Muscle layer of duodenum (tissue), 2 donors: ENCODE measurements around the gene ANGPTL5.
"Not testable (repeated sequence)": the region's sequence is repeated elsewhere in the genome, so short reads cannot be mapped to it uniquely, and the experiment has no call there.

Experiments
- H3K27ac ChIP-seq: one replicate; pipeline ENCODE4 v1.7.0; 2013; ENCODE audit warnings: mild to moderate bottlenecking, low read length
- H3K27me3 ChIP-seq: one replicate; pipeline ENCODE4 v1.7.0; 2013; ENCODE audit warnings: low read depth, mild to moderate bottlenecking, control low read depth, low read length
- H3K36me3 ChIP-seq, 2 donors: one replicate each; pipeline ENCODE4 v1.7.0; 2013; ENCODE audit warnings: low read length in 2 of 2, control low read depth in 1 of 2, mild to moderate bottlenecking in 1 of 2; ENCODE audit not compliant: insufficient read depth in 2 of 2, control insufficient read depth in 1 of 2
- H3K4me1 ChIP-seq, 2 donors: one replicate each; pipeline ENCODE4 v1.7.0; 2013; ENCODE audit warnings: low read length in 2 of 2, mild to moderate bottlenecking in 2 of 2, control low read depth in 1 of 2, moderate library complexity in 1 of 2; ENCODE audit not compliant: insufficient read depth in 2 of 2, control insufficient read depth in 1 of 2
- H3K4me3 ChIP-seq, 2 donors: one replicate each; pipeline ENCODE4 v1.7.0; 2013; ENCODE audit warnings: low read length in 2 of 2, low read depth in 1 of 2, mild to moderate bottlenecking in 1 of 2
- H3K9me3 ChIP-seq, 2 donors: one replicate each; pipeline ENCODE4 v1.7.0; 2013; ENCODE audit warnings: low read length in 2 of 2, control low read depth in 1 of 2, mild to moderate bottlenecking in 1 of 2; ENCODE audit not compliant: control insufficient read depth in 1 of 2
- donor health status: healthy.

Gene ANGPTL5

DNA sequence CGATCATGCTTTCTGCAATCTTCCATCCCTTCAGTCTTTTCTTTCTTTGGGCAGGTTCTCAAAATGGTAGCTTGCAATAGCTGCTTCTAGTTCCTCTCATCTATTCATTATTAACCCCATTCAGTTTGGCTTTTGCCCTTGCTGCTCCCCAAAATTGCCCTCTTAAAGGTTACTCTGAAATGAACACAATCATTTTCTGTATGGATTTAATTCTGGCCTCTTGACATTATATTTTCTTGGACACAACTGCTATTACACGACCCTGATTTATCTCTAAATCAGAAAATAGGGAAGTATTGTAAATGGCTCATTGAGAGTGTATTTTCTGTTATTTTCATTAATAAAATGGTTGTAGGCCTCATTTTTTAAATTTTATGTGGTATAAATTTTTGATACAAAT, at the start of gene ANGPTL5:
Gene ANGPTL5, minus strand, starts transcription at position 101 of the 400 bp plus-strand sequence. CDS start 8,613 bp downstream, outside the sequence.
- no peaks in the 10 kb centered on the region for H3K9me3 ChIP-seq
- H3K36me3 ChIP-seq: peaks cover 0 to 11% of the 10 kb centered on the region in 2 donors
- H3K4me3 ChIP-seq: peak within 1 kb of the TSS; percentile 83 to 84
- H3K27ac ChIP-seq: peak within 1 kb of the TSS; percentile 93
- no peaks in the 10 kb centered on the region for H3K27me3 ChIP-seq
- H3K4me1 ChIP-seq: peaks cover 4 to 20% of the 10 kb centered on the region in 2 donors

DNA sequence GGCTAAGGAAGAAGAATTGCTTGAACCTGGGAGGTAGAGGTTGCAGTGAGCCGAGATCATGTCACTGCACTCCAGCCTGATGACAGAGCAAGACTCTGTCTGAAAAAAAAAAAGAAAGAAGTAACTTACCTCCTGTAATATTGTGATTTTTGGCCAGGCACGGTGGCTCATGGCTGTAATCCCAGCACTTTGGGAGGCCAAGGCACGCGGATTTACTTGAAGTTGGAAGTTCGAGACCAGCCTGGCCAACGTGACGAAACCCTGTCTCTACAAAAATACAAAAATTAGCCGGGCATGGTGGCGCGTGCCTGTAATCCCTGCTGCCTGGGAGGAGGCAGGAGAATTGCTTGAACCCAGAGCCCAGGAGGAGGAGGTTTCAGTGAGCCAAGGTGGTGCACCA, 47.9 kb upstream of the ANGPTL5 start:
- H3K4me1 ChIP-seq, H3K27me3 ChIP-seq, H3K4me3 ChIP-seq, H3K27ac ChIP-seq, H3K9me3 ChIP-seq: not testable (repeated sequence)
- peaks cover 5 to 14% of the 10 kb centered on the region in 2 donors for H3K36me3 ChIP-seq

GRCh38 chr11:101960231-101960630, 43.9 kb upstream of the ANGPTL5 start:
- Histone ChIP-seq H3K27me3 (no peaks in the 10 kb centered on the region), H3K4me1 (no peaks in the 10 kb centered on the region), H3K36me3 (peaks cover 11 to 14% of the 10 kb centered on the region in 2 donors), H3K27ac (no peak overlapping the region), H3K9me3 (no peaks in the 10 kb centered on the region), H3K4me3 (no peak overlapping the region)

DNA sequence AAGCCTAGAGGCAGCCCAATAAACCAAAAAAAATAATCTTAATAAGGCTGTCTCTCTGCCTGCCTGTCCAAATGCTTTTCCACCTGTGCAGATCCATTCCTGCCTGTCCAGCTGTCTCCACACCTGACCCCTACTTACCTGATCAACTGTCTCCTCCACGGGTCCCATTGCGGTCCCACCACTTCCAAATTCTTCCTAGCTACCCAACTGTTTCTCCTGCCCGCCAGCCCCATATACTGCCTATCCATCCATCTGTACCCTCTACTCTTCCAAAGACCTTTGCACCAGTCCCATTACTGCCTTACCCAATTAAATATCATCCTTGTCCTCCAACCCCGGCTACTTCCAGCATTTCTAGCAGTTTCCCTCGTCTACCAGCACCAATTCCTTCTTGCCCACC, 39.4 kb upstream of the ANGPTL5 start:
- no peaks in the 10 kb centered on the region for H3K4me1 ChIP-seq
- no peak overlapping the region for H3K4me3 ChIP-seq
- no peaks in the 10 kb centered on the region for H3K9me3 ChIP-seq
- peaks cover 0 to 6% of the 10 kb centered on the region in 2 donors for H3K36me3 ChIP-seq
- no peak overlapping the region for H3K27ac ChIP-seq
- no peaks in the 10 kb centered on the region for H3K27me3 ChIP-seq

- Histone ChIP-seq H3K36me3 (peaks cover 0 to 6% of the 10 kb centered on the region in 2 donors), H3K4me3 (no peak overlapping the region), H3K9me3 (no peaks in the 10 kb centered on the region), H3K27me3 (no peaks in the 10 kb centered on the region), H3K27ac (no peak overlapping the region), H3K4me1 (no peaks in the 10 kb centered on the region)
These were observed 39.0 kb upstream of the ANGPTL5 start for GRCh38 chr11:101955278-101955677.

- H3K9me3 ChIP-seq: no peaks in the 10 kb centered on the region
These were observed 33.4 kb upstream of the ANGPTL5 start for GRCh38 chr11:101949680-101950220.

DNA sequence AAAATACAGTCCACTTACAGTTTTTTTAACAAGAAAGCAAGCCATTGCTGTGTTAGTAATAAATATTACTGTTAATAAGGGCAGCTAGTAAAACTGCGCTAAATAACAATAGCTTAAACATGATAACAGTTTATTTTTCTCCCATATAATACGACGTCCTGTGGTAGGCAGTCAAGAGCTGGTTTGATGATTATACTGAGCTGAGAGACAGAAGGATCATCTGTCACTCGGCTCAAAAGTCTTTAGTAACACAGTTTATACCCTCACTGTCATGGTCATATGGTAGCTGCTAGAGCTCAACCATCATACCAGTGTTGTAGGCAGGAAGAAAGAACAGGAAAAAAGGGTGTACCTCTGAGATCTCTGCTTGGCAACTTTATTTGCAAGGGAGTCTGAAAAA, 29.1 kb upstream of the ANGPTL5 start:
- no peak overlapping the region for H3K4me3 ChIP-seq

More at GRCh38 chr11:101949680-101950220, 33.4 kb upstream of the ANGPTL5 start:
- H3K4me1 ChIP-seq: no peaks in the 10 kb centered on the region
- peaks cover 0 to 7% of the 10 kb centered on the region in 2 donors for H3K36me3 ChIP-seq
- no peaks in the 10 kb centered on the region for H3K27me3 ChIP-seq
- no peak overlapping the region for H3K4me3 ChIP-seq
- H3K27ac ChIP-seq: no peak overlapping the region

GRCh38 chr11:101944923-101945322, 28.6 kb upstream of the ANGPTL5 start:
- no peak overlapping the region for H3K27ac ChIP-seq

More for the DNA sequence above, 29.1 kb upstream of the ANGPTL5 start:
- peaks cover 0 to 7% of the 10 kb centered on the region in 2 donors for H3K36me3 ChIP-seq
- no peaks in the 10 kb centered on the region for H3K27me3 ChIP-seq
- no peaks in the 10 kb centered on the region for H3K4me1 ChIP-seq
- no peak overlapping the region for H3K27ac ChIP-seq
- no peaks in the 10 kb centered on the region for H3K9me3 ChIP-seq

DNA sequence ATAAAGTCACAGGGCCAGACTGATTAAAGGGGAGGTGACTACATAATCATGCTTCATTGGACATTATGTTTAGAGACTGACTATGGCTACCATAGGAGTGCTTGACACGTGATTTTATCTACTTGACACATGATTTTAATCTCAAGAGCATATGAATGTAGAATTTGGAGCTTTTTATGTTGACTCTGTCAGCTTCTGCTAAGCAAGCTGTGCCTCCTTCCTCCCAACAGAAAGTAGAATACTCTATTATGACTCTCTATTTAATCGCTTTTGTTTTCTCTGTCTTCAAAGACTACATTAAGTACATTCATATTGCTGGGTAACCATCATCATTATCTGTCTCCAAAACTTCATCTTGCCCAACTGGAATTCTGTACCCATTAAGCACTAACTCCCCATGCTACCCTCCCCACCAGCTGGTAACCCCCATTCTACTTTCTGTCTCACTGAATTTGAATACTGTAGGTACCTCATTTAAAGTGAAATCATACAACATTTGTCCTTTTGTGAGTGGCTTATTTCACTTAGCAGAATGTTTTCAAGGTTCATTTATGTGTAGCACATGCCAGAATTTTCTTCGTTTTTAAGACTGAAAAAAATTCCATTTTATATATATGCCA, 24.7 kb upstream of the ANGPTL5 start:
- Histone ChIP-seq H3K27ac (no peak overlapping the region), H3K9me3 (no peaks in the 10 kb centered on the region), H3K36me3 (peaks cover 0 to 7% of the 10 kb centered on the region in 2 donors)

More at GRCh38 chr11:101944923-101945322, 28.6 kb upstream of the ANGPTL5 start:
- Histone ChIP-seq H3K4me3 (no peak overlapping the region), H3K4me1 (no peaks in the 10 kb centered on the region), H3K36me3 (peaks cover 0 to 7% of the 10 kb centered on the region in 2 donors), H3K27me3 (no peaks in the 10 kb centered on the region), H3K9me3 (no peaks in the 10 kb centered on the region)

DNA sequence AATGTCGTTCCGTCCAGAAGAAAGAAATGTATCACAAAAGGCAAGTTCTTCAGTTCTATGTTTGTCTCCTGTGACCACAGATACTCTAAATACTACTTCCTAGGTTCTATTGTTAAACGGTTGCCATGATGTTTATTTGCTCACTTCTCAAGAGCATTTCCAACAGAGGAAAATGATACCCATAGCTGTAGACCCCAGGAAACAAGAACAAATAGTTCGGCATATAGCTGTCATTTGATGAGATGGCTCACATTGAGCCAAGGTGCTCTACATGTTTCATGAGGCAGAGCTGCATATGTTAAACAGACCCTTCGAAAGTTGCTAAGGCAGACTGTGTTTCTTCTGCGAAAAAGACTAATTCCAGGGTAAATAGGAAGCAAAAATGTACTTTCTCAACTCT, 15.4 kb upstream of the ANGPTL5 start:
- no peak overlapping the region for H3K27ac ChIP-seq
- peaks cover 0 to 12% of the 10 kb centered on the region in 2 donors for H3K36me3 ChIP-seq
- H3K9me3 ChIP-seq: no peaks in the 10 kb centered on the region
- H3K4me1 ChIP-seq: no peaks in the 10 kb centered on the region
- no peaks in the 10 kb centered on the region for H3K27me3 ChIP-seq
- H3K4me3 ChIP-seq: no peak overlapping the region

More for the DNA sequence above, 24.7 kb upstream of the ANGPTL5 start:
- H3K4me1 ChIP-seq: no peaks in the 10 kb centered on the region
- no peak overlapping the region for H3K4me3 ChIP-seq
- no peaks in the 10 kb centered on the region for H3K27me3 ChIP-seq

- Histone ChIP-seq H3K27ac (no peak overlapping the region), H3K36me3 (peaks cover 0 to 12% of the 10 kb centered on the region in 2 donors), H3K4me1 (no peaks in the 10 kb centered on the region), H3K27me3 (no peaks in the 10 kb centered on the region), H3K4me3 (no peak overlapping the region), H3K9me3 (no peaks in the 10 kb centered on the region)
These were observed 13.1 kb upstream of the ANGPTL5 start for GRCh38 chr11:101929294-101929915.
